GM20000 (cell line): Measurements from ENCODE around the gene ELP4.
A peak's percentile ranks its signal among the peaks of the same experiment; 100 is the strongest.

Experiments
- DNase-seq: peaks from one replicate; pipeline ENCODE4 v3.0.0; 2012; ENCODE audit warnings: low spot score
- CTCF ChIP-seq: IDR thresholded peaks from 2 replicates; pipeline ENCODE4 v1.5.1; 2012; ENCODE audit warnings: mild to moderate bottlenecking, control low read depth; ENCODE audit errors: extremely low read depth, missing control alignments

The ELP4 gene

GRCh38 chr11:31800398-31801265 lies 291.1 kb downstream of the ELP4 start:
- DNase-seq = no peak
- TF ChIP-seq CTCF = no peak

GRCh38 chr11:31801298-31801702 lies 291.7 kb downstream of the ELP4 start:
- TF ChIP-seq CTCF = no peak
- no peak for DNase-seq

GRCh38 chr11:31802000-31802551 lies 292.5 kb downstream of the ELP4 start:
- no peak for DNase-seq
- no peak for TF ChIP-seq CTCF

GRCh38 chr11:31802609-31802989 lies 293.0 kb downstream of the ELP4 start:
- DNase-seq = peak; percentile 42
- no peak for TF ChIP-seq CTCF

DNA sequence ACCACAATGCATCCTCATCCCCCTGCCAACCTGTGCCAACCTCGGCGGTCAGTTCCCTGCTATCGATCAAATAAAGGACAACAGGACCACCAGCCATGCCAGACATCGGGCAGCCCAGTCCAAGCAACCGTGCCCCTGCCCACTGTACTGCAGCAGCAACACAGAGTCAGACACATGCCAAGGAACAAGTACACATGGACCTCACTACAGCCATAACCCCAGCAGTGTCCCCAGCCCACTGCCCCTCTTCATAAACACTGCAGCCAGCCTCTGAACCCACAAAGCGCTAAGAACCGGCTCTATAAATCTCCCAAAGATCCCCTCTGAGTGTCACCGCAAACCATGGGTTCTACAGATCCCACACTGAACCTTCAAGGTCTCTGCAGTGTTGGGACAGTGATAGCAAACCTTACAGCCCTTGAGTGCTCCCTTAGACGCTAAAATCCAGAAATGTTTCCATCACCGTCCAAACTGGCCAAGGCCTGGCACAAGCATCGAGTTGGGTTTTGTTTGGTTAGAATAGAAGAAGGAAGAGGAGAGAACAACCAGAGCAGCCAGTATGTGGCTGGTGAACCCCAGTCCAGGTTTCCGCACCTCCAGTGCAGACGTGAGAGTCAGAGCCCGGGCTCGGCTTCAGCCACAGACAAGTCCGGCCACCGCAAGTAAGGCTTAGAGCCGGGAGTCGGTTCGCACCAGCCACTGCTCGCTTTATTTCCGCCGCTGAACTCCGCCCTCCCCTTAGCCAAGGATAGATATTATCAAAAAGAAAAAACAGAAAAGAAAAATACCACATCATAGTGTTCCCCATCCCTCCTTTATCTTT lies 293.6 kb downstream of the ELP4 start:
- peak; percentile 56 for DNase-seq
- no peak for TF ChIP-seq CTCF

GRCh38 chr11:31803813-31804311 lies 294.3 kb downstream of the ELP4 start:
- TF ChIP-seq CTCF = no peak
- peak; percentile 45 for DNase-seq
